SK-N-MC (cell line): Measurements from ENCODE around the gene SYNE1.

ENCODE experiments used
- DNase-seq: peaks from one replicate; pipeline ENCODE4 v3.0.0-alpha.2; 2011; ENCODE audit warnings: low read depth, low spot score
- H3K27ac ChIP-seq: fragments of 200-600 bp; sonication (generic); 2 replicates; pipeline ENCODE4 v1.5.1; 2016; ENCODE audit warnings: mixed run types
- H3K36me3 ChIP-seq: fragments of 200-600 bp; sonication (generic); 2 replicates; pipeline ENCODE4 v1.6.1; 2017; ENCODE audit warnings: antibody characterized with exemption, low read length, mixed read lengths; ENCODE audit not compliant: insufficient read depth
- H3K4me3 ChIP-seq: fragments of 200-600 bp; sonication (generic); 2 replicates; pipeline ENCODE4 v1.5.1; 2016
- H3K9ac ChIP-seq: fragments of 200-600 bp; sonication (generic); 2 replicates; pipeline ENCODE4 v1.8.0; 2017; ENCODE audit warnings: mixed run types, mixed read lengths; ENCODE audit not compliant: insufficient read length
- H3K9me3 ChIP-seq: fragments of 200-600 bp; sonication (generic); 2 replicates; pipeline ENCODE4 v1.6.1; 2017; ENCODE audit warnings: low read depth, mild to moderate bottlenecking, antibody characterized with exemption, low read length, moderate library complexity, mixed read lengths
- EZH2 ChIP-seq: fragments of 200-600 bp; sonication (generic); IDR thresholded peaks from one replicate; pipeline ENCODE4 v1.6.1; 2017; ENCODE audit warnings: antibody characterized with exemption
- FOXP2 ChIP-seq: optimal IDR thresholded peaks from 2 replicates; pipeline ENCODE3; 2011; ENCODE audit warnings: mild to moderate bottlenecking, moderate library complexity; ENCODE audit not compliant: insufficient read depth; ENCODE audit errors: extremely low read length, control extremely low read depth
- POLR2AphosphoS5 ChIP-seq: IDR thresholded peaks from 2 replicates; pipeline ENCODE4 v1.6.1; 2012; ENCODE audit warnings: mild to moderate bottlenecking, low read depth, low read length, borderline replicate concordance

The SYNE1 gene

DNA sequence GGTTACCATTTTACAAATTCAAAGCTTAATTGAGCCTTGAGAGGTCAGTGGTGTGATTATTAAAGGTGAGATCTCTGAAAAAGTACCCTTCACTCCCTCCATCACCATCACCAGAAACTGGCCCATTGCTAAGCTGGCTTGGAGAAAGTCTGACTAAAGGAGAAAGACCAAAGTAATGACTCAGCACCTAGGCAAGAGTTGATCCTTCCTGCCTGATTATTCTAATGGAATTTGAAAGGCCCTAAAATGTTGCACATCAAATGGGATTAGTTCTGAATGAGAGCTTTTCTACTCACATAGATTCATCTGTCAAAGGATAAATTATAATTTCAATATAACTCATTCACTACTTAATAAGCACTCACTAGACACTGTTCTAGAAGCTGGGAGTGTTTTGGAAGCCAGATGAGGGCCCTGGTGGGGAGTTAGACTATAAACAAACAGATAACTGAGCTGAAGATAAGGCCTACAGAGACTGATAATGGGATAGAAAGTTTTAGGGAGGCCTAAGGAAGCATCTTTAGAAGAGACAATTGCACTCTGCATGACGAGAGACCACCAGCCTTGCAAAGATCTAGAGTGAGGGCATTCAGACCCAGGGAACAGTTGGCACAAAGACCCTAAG lies 366.7 kb downstream of the SYNE1 start:
- DNase-seq, result no peak
- Histone ChIP-seq H3K4me3 (no peak overlapping the region), H3K9ac (no peak overlapping the region), H3K9me3 (no peaks in the 10 kb centered on the region), H3K27ac (no peak overlapping the region; the same call in 1 of the 2 replicates), H3K36me3 (no peaks in the 10 kb centered on the region)
- TF ChIP-seq POLR2AphosphoS5 (no peak), FOXP2 (no peak), EZH2 (no peak)

DNA sequence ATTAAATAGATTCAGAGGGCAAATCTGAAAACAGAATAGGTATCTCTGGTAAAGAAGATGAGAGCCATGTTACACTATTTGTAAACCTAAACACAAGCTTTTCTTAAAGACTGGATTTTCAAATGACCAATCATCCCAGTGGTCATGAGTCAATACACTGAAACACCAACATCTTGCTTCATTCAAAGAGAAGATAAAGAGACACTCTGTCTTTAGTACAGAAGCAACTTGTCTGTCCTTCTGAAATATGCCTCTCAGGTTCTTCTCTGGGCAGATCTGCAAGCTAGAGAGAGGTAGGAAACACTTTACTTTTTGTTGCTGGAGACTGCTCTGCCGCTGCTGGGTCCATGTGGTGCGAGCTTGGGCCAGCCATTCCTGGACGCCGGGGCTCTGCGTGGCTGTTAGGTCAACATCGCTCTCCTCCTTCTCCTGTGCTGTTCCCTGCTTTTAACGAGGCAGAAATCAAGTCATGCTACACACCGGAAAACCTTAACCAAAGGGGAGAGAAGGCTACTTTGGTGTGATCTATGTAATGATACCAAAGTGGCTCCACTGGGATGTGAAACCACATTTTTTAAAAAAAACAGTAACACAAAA lies 368.2 kb downstream of the SYNE1 start:
- no peak overlapping the region for H3K4me3 ChIP-seq
- H3K36me3 ChIP-seq, result no peaks in the 10 kb centered on the region
- TF ChIP-seq POLR2AphosphoS5 (no peak), FOXP2 (no peak), EZH2 (no peak)
- H3K27ac ChIP-seq, result no peak overlapping the region
- H3K9me3 ChIP-seq, result no peaks in the 10 kb centered on the region
- no peak for DNase-seq
- no peak overlapping the region for H3K9ac ChIP-seq

DNA sequence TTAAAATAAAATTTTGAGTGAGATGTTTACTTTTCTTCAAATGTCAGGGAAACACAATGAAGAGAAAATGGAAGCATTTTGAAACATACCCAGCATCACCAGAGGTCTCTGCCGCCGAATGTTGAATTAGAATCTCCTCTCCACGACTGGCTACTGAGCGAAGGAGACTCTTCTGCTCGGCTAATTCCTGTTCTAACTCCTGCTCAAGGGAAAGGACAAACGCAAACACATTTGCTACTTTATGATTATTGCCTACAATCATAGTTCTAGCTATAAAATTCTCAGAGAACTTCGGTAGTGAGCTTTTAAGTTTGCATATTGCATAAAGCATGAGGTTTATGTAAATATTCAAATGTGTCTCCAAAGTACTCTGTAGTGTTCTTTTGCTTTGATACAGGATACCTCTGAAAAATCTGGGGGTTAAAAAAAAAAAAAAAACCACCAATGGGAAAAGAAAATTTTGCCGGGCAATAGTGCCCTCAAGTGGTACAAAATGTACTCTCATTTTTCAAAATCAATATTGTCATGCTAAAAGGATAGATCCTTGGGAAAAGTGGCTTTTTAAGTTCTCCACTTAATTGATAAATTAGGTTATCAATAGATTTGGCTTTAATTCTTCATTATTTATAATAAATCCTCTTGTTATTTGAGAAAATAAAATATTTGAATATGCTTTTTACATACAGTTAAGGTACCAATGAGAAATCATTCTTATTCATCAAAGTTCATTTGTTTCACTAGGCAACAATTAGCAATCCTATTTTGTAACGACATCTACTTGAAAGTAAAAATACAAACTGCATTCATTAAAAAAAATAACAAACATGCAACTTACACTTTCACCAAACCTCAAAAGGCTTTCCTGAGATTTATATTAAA lies 369.0 kb downstream of the SYNE1 start:
- no peaks in the 10 kb centered on the region for H3K9me3 ChIP-seq
- no peak overlapping the region for H3K4me3 ChIP-seq
- DNase-seq, result no peak
- TF ChIP-seq FOXP2, result no peak
- TF ChIP-seq POLR2AphosphoS5, result no peak
- no peak for TF ChIP-seq EZH2
- H3K9ac ChIP-seq, result no peak overlapping the region
- no peak overlapping the region for H3K27ac ChIP-seq
- H3K36me3 ChIP-seq, result no peaks in the 10 kb centered on the region

DNA sequence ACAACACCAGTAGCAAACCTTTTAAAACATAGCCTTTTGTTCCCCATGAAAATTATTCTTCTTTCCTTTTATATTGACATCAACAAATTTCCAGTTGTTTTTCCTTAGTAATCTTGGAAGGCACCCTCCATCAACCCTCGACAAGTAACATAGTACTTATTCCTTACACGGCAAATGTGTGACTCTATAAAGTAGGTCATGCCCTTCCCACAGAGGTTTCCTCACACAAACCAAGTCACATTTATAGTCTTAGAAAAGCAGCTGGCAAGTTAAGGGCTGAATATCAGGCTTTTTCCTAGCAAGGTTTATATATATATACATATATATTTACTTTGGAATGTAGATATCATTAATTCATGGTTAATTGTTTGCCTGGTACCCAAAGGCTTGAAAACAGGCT lies 371.5 kb downstream of the SYNE1 start:
- no peak for DNase-seq
- Histone ChIP-seq H3K27ac (no peak overlapping the region), H3K4me3 (no peak overlapping the region), H3K9me3 (no peaks in the 10 kb centered on the region), H3K36me3 (no peaks in the 10 kb centered on the region), H3K9ac (no peak overlapping the region)
- TF ChIP-seq POLR2AphosphoS5 (no peak), FOXP2 (no peak), EZH2 (no peak)

DNA sequence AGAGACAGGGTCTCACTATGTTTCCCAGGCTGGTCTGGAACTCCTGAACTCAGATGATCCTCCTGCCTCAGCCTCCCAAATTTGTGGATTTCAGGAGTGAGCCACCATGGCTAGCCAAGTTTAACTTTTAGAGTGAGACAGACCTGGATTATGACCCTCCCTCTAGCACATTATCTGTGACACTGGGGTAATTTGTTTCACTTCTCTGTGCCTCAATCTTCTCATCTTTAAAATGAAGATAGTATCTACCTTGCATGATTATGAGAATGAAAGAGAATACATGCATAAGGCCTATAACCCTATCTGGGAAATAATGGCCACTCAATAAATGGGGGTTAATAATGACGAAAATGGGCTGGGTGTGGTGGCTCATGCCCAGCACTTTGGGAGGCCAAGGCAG lies 373.6 kb downstream of the SYNE1 start:
- no peak for DNase-seq
- TF ChIP-seq FOXP2, result no peak
- TF ChIP-seq EZH2, result no peak
- no peak for TF ChIP-seq POLR2AphosphoS5
- no peak overlapping the region for H3K27ac ChIP-seq
- no peaks in the 10 kb centered on the region for H3K9me3 ChIP-seq
- H3K9ac ChIP-seq, result no peak overlapping the region
- H3K4me3 ChIP-seq, result no peak overlapping the region
- no peaks in the 10 kb centered on the region for H3K36me3 ChIP-seq

DNA sequence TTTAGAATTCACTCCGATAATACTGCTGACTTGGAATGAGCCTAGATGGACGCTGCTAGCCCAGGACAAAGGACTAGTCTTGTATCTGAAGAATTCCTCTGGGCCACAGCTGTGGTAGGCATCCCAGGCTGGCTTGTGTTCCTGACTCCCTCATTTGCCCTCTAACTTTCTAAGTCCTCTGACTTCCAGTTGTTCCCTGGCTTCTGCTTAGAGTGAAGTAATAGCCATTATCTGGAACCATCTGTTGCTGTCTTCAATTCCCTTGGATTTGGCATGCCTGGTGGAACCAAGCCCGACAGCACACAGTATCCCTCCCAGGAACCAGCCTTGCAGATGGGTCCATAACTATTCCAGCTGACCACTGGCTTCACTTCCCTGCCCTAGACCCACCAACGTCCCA lies 376.0 kb downstream of the SYNE1 start:
- Histone ChIP-seq H3K27ac (no peak overlapping the region), H3K9ac (no peak overlapping the region), H3K9me3 (no peaks in the 10 kb centered on the region), H3K4me3 (no peak overlapping the region), H3K36me3 (0 out of 2 replicates have a peak, but pooled peaks cover 4% of the 10 kb centered on the region)
- TF ChIP-seq POLR2AphosphoS5 (no peak), FOXP2 (no peak), EZH2 (no peak)
- DNase-seq, result no peak

DNA sequence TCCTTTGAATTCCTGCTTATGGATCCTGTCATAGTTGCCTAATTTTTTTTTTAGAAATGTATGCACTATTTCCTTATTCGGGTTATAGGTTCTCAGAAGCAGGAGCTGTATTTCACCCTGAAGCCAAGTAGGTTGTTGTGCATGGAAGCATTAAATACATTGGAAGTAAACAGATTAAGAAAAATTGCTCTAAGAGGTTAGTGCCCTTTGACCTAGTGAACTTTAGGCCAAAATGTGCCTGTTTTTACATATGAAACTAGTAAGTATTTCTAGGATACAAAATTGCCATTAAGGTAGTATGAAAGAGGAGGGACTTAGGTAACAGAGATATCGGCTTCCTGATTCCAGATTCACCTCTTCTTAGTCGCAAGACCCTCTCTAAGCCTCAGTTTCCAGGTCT lies 377.9 kb downstream of the SYNE1 start:
- Histone ChIP-seq H3K9me3 (no peaks in the 10 kb centered on the region), H3K36me3 (0 out of 2 replicates have a peak, but pooled peaks cover 11% of the 10 kb centered on the region), H3K4me3 (no peak overlapping the region), H3K27ac (no peak overlapping the region), H3K9ac (no peak overlapping the region)
- DNase-seq, result no peak
- TF ChIP-seq EZH2 (no peak), POLR2AphosphoS5 (no peak), FOXP2 (no peak)

DNA sequence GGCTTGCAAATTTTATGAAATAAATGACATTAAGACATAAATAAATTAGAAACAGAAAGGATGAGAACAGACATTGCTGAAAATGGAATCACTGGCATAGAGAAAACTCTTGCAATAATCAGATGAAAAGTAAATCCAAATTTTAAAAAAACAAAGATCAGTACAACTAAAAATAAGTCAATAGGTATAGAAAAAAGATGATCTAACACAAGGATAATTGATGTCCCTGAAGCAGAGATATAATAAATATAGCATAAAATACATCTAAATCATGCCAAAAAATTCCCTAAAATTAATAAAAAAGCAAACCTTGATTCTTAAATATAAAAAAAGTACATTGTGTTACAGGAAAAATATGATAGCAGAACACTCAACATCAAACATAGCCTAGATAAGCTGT lies 379.6 kb downstream of the SYNE1 start:
- no peak for TF ChIP-seq POLR2AphosphoS5
- Histone ChIP-seq H3K4me3 (no peak overlapping the region), H3K9ac (no peak overlapping the region), H3K27ac (no peak overlapping the region), H3K36me3 (0 out of 2 replicates have a peak, but pooled peaks cover 11% of the 10 kb centered on the region), H3K9me3 (no peaks in the 10 kb centered on the region)
- no peak for DNase-seq
